CD4-positive, alpha-beta memory T cell (primary cell): Measurements from ENCODE around the gene SASH1. TPM values are rescaled to one million over a fixed set of nuclear protein-coding genes. Genes with fewer than 3 reads are reported as not detected.
A peak's percentile ranks its signal among the peaks of the same experiment; 100 is the strongest.

Source experiments
- CTCF ChIA-PET: fragments of 350-600 bp; sonication (Branson Sonifier 250); formaldehyde crosslinking; loops from one replicate; lab custom pipeline; 2021; ENCODE audit warnings: inconsistent platforms; ENCODE audit not compliant: partially characterized antibody; lab: Charles Lee
- POLR2A ChIA-PET: fragments of 350-600 bp; sonication (Branson Sonifier 250); formaldehyde crosslinking; loops from one replicate; lab custom pipeline; 2021; ENCODE audit not compliant: partially characterized antibody; lab: Charles Lee
- DNase-seq, 5 donors: peaks; one replicate each; pipeline versions ENCODE4 v3.0.0 to v3.0.0-alpha.2; 2020 to 2022; ENCODE audit warnings: mixed read lengths in 1 of 5
- H3K27ac ChIP-seq: one replicate; pipeline ENCODE4 v1.7.0; 2013; ENCODE audit warnings: low read depth, low read length
- H3K27me3 ChIP-seq: 2 replicates; pipeline ENCODE4 v1.7.0; 2013; ENCODE audit warnings: mild to moderate bottlenecking, low read length, moderate library complexity; ENCODE audit not compliant: insufficient read depth
- H3K36me3 ChIP-seq: 2 replicates; pipeline ENCODE4 v1.7.0; 2013; ENCODE audit warnings: mild to moderate bottlenecking, low read length, moderate library complexity; ENCODE audit not compliant: insufficient read depth
- H3K4me1 ChIP-seq: 2 replicates; pipeline ENCODE4 v1.7.0; 2013; ENCODE audit warnings: mild to moderate bottlenecking, low read length, moderate library complexity; ENCODE audit not compliant: insufficient read depth
- H3K4me3 ChIP-seq, 2 donors: one replicate each; pipeline ENCODE4 v1.7.0; 2013; ENCODE audit warnings: low read length in 2 of 2, mild to moderate bottlenecking in 1 of 2
- H3K9me3 ChIP-seq, 2 donors: one replicate each; pipeline ENCODE4 v1.7.0; 2013; ENCODE audit warnings: low read length in 2 of 2, control low read depth in 1 of 2; ENCODE audit not compliant: control insufficient read depth in 1 of 2
- H3K27ac Mint-ChIP-seq, 7 donors: one replicate each; pipeline ENCODE4 v1.8.0; 2020 to 2021; ENCODE audit warnings: mixed read lengths in 7 of 7, mild to moderate bottlenecking in 6 of 7, inconsistent platforms in 3 of 7, moderate library complexity in 3 of 7
- H3K27me3 Mint-ChIP-seq, 2 donors: one replicate each; pipeline ENCODE4 v1.8.0; 2020 to 2021; ENCODE audit warnings: mixed read lengths in 2 of 2
- H3K36me3 Mint-ChIP-seq, 2 donors: one replicate each; pipeline ENCODE4 v1.8.0; 2020 to 2021; ENCODE audit warnings: mixed read lengths in 2 of 2, inconsistent platforms in 1 of 2, mild to moderate bottlenecking in 1 of 2
- H3K4me1 Mint-ChIP-seq, 4 donors: one replicate each; pipeline ENCODE4 v1.8.0; 2020 to 2021; ENCODE audit warnings: mixed read lengths in 4 of 4, mild to moderate bottlenecking in 1 of 4
- H3K4me3 Mint-ChIP-seq, 8 donors: one replicate each; pipeline ENCODE4 v1.8.0; 2020 to 2021; ENCODE audit warnings: mixed read lengths in 8 of 8, mild to moderate bottlenecking in 7 of 8, moderate library complexity in 6 of 8, inconsistent platforms in 3 of 8
- H3K9me3 Mint-ChIP-seq, 8 donors: one replicate each; pipeline ENCODE4 v1.8.0; 2020 to 2021; ENCODE audit warnings: mixed read lengths in 8 of 8, mild to moderate bottlenecking in 5 of 8, inconsistent platforms in 3 of 8, moderate library complexity in 1 of 8
- intact Hi-C: fragments of 100-400 bp; cut with micrococcal nuclease; formaldehyde crosslinking; loops from one replicate; pipeline ENCODE4 v1.15.1; 2023
- polyA plus RNA-seq, 2 donors: library from polyadenylated mRNA; unstranded; fragments of 300-500 nt; fragmentation: Illumina TruSeq; gene quantifications; one replicate each; pipeline ENCODE4 v1.2.3, GENCODE V29; 2021
- total RNA-seq, 2 experiments: library from RNA; stranded (reverse); gene quantifications; one replicate each; pipeline ENCODE4 v1.2.3, GENCODE V29; 2021

SASH1 gene
- total and polyA plus RNA-seq, 4 experiments from 2014 or later = 0.26 to 4.9 (median 1.7) TPM

DNA sequence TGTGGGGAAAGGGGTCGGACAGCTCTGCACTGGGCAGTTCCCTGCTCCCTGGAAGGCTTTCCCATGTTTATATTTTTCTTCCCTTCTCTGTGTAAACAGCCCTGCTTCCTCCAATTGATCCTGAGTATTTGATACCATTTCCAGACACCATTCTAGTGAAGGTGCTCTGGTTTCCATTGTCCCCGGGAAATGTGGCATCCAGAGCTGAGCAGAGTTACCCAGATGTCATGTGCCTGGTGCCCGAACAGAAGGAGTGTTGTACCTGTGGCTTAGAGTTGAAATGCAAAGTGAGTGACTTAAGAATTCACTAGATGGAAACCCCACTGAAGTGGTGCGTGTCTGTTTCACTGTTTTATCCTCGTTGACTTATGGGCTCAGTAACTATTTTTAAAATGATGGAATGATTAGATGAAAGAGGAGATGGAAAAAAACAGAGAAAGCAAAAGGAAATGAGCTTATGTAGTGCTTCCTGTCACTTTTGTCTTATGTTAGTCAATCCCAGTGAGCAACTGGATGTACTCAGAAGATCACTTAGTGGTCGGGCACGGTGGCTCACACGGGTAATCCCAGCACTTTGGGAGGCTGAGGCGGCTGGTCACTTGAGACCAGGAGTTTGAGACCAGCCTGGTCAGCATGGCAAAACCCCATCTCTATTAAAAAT lies 83.8 kb downstream of the SASH1 start:
- no peaks in the 10 kb centered on the region for H3K27me3 ChIP-seq
- H3K9me3 ChIP-seq = no peaks in the 10 kb centered on the region
- H3K27ac ChIP-seq = no peak overlapping the region
- Mint-ChIP-seq H3K27me3 (peaks cover 6 to 12% of the 10 kb centered on the region in 2 donors), H3K4me1 (peaks cover 0 to 7% (median 2%) of the 10 kb centered on the region in 4 donors), H3K9me3 (peaks cover 0 to 1% (median 0%) of the 10 kb centered on the region in 8 donors), H3K27ac (no peak overlapping the region), H3K4me3 (peak overlapping the region in 1 of 8 donors; percentile 26), H3K36me3 (no peaks in the 10 kb centered on the region)
- H3K4me1 ChIP-seq = no peaks in the 10 kb centered on the region
- intact Hi-C loops = no loop called here
- H3K4me3 ChIP-seq = no peak overlapping the region
- POLR2A ChIA-PET = no interaction called here
- no peak for DNase-seq
- no peaks in the 10 kb centered on the region for H3K36me3 ChIP-seq
- CTCF ChIA-PET = no interaction called here

DNA sequence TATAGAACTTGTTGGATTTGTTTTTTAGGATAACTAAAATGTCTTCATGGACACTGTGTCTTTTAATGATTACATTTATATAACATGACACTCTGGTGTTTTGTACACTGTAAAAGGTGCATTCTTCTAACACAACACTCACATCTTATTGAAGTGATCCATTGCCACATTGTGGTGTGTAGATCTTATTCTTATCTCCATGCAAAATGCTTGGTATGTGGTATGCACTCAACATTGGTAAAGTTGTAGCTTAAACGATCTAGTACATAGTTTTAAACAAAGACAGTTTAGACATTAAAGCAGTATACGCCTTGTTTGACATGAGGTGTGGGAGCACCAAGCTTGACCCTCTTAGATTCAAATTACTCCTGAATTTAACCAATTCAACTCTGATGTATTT lies 84.7 kb downstream of the SASH1 start:
- peaks cover 0 to 1% (median 0%) of the 10 kb centered on the region in 8 donors for H3K9me3 Mint-ChIP-seq
- H3K4me3 ChIP-seq = no peak overlapping the region

DNA sequence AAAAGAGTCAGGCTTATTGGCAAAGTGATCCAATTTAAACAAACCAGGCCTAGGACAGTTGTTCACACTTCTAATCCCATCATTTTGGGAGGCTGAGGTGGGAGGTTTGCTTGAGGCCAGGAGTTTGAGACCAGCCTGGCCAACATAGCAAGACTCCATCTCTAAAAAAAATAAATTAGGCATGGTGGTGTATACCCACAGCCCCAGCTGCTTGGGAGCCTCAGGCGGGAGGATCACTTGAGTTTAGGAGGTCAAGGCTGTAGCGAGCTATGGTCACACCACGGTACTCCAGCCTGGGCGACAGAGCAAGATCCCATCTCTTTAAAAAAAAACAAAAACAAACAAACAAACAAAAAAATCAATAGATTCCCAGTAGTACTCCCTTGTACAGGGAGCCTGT lies 86.8 kb downstream of the SASH1 start:
- ChIA-PET POLR2A (no interaction called here), CTCF (no interaction called here)
- no peak overlapping the region for H3K27ac ChIP-seq
- no peaks in the 10 kb centered on the region for H3K36me3 ChIP-seq
- H3K27me3 ChIP-seq = no peaks in the 10 kb centered on the region
- no peak for DNase-seq
- Mint-ChIP-seq H3K4me1 (peaks cover 0 to 7% (median 2%) of the 10 kb centered on the region in 4 donors), H3K36me3 (no peaks in the 10 kb centered on the region), H3K27ac (no peak overlapping the region), H3K27me3 (peaks cover 7 to 10% of the 10 kb centered on the region in 2 donors), H3K4me3 (no peak overlapping the region), H3K9me3 (peaks cover 0 to 1% (median 0%) of the 10 kb centered on the region in 8 donors)
- no peak overlapping the region for H3K4me3 ChIP-seq
- H3K4me1 ChIP-seq = no peaks in the 10 kb centered on the region
- intact Hi-C loops = no loop called here
- no peaks in the 10 kb centered on the region for H3K9me3 ChIP-seq

More for the DNA sequence above, 84.7 kb downstream of the SASH1 start:
- Histone ChIP-seq H3K27ac (no peak overlapping the region), H3K27me3 (no peaks in the 10 kb centered on the region), H3K36me3 (no peaks in the 10 kb centered on the region), H3K4me1 (no peaks in the 10 kb centered on the region), H3K9me3 (no peaks in the 10 kb centered on the region)
- Mint-ChIP-seq H3K27me3 (peaks cover 6 to 10% of the 10 kb centered on the region in 2 donors), H3K4me3 (no peak overlapping the region), H3K36me3 (no peaks in the 10 kb centered on the region), H3K27ac (no peak overlapping the region), H3K4me1 (peaks cover 0 to 7% (median 2%) of the 10 kb centered on the region in 4 donors)
- ChIA-PET POLR2A (no interaction called here), CTCF (no interaction called here)
- intact Hi-C loops = no loop called here
- DNase-seq = no peak

DNA sequence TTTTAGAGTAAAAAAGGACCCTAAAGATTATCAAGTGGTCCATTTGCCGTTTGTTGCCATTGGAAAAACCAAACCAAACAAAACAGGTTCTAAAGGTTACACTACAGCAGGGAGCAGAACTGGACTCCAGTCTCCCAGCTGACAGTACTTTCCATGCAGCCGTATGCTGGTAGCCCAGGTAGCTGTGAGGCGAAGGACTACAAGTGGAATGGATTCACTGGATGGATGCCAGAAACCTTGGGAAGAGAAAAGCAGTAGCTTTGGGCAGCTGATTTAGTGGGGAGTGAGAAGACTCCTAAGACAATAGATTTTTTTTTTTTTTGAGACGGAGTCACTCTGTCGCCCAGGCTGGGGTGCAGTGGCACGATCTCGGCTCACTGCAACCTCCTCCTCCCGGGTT lies 88.3 kb downstream of the SASH1 start:
- H3K9me3 ChIP-seq = no peaks in the 10 kb centered on the region
- no peaks in the 10 kb centered on the region for H3K27me3 ChIP-seq
- H3K4me3 ChIP-seq = no peak overlapping the region
- H3K27ac Mint-ChIP-seq = no peak overlapping the region
- DNase-seq = no peak
- H3K27ac ChIP-seq = no peak overlapping the region
- H3K4me1 Mint-ChIP-seq = peaks cover 0 to 7% (median 2%) of the 10 kb centered on the region in 4 donors
- CTCF ChIA-PET = no interaction called here
- H3K36me3 Mint-ChIP-seq = no peaks in the 10 kb centered on the region
- peaks cover 0 to 1% (median 0%) of the 10 kb centered on the region in 8 donors for H3K9me3 Mint-ChIP-seq
- peaks cover 8 to 13% of the 10 kb centered on the region in 2 donors for H3K27me3 Mint-ChIP-seq
- H3K36me3 ChIP-seq = no peaks in the 10 kb centered on the region
- no peaks in the 10 kb centered on the region for H3K4me1 ChIP-seq
- intact Hi-C loops = no loop called here
- no peak overlapping the region for H3K4me3 Mint-ChIP-seq
- POLR2A ChIA-PET = no interaction called here

DNA sequence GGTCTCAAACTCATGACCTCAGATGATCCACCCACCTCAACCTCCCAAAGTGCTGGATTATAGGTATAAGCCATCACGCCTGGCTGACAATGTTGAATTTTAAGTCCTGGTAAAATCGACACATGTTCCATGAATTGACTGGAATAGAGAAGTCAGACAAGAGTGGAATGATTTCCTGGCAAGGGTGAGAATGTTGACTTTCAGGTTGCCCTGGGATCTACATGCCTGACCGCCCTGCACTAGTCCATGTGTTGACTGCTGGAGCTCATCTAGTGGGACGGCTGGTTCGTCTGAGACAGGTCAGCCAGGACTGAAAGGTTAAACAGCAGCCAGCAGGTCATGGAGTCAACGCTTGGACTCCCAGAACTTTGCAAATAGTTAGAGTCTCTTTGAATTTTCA lies 88.8 kb downstream of the SASH1 start:
- Mint-ChIP-seq H3K9me3 (peaks cover 0 to 1% (median 0%) of the 10 kb centered on the region in 8 donors), H3K27ac (no peak overlapping the region), H3K36me3 (no peaks in the 10 kb centered on the region), H3K4me3 (no peak overlapping the region), H3K4me1 (peaks cover 0 to 4% (median under 1%) of the 10 kb centered on the region in 4 donors), H3K27me3 (peaks cover 5 to 10% of the 10 kb centered on the region in 2 donors)
- no peak overlapping the region for H3K4me3 ChIP-seq
- CTCF ChIA-PET = no interaction called here
- H3K27ac ChIP-seq = no peak overlapping the region
- no peaks in the 10 kb centered on the region for H3K9me3 ChIP-seq
- POLR2A ChIA-PET = no interaction called here
- H3K4me1 ChIP-seq = no peaks in the 10 kb centered on the region
- no peaks in the 10 kb centered on the region for H3K27me3 ChIP-seq
- no peak for DNase-seq
- intact Hi-C loops = no loop called here
- H3K36me3 ChIP-seq = no peaks in the 10 kb centered on the region

DNA sequence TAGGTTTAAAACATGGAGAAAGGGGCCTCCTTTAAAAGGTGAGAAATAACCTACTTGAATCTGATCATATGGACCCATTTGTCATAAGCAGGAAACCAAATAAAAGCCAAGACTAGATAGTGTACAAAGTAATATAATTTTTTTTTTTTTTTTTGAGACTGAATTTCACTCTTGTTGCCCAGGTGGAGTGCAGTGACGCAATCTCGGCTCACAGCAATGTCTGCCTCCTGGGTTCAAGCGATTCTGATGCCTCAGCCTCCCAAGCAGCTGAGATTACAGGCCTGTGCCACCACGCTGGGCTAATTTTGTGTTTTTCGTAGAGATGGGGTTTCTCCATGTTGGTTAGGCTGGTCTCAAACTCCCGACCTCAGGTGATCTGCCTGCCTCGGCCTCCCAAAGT lies 89.2 kb downstream of the SASH1 start:
- CTCF ChIA-PET = no interaction called here
- no peak overlapping the region for H3K27ac Mint-ChIP-seq
- no peaks in the 10 kb centered on the region for H3K4me1 Mint-ChIP-seq

DNA sequence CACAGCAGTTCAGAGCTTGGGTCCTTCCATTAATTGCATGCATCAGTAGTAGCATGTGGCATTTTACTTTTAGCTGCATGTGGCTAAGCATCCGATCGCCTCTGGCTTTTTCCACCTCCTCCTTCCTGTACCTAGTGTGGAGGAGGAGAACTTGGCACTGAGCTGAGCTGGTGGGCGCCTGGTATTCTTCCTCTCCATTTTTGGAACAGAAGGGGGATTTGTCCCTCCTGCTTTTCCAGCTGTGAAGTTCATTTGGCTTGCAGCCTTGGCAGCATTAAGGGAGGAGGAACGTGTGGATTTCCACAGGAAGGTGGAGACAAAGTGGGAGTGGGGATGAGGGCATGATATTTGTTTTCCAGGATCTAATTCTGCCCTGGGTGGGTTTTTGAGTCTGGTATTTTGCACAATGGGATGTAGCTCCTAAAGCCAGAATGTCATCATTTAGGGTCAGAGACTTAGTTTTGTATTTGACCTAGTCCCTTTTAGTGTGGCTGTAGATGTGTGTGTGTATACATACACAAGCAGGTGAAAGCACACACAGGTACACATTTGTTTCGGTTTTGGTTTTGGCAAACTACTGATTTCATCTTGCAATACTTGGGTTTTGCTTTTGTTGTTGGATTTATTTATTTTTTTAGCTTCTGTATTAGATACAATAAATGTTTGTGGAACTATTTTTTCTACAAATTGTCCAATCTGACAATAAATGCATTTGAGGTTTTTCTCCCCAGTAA lies 90.0 kb downstream of the SASH1 start:
- no peaks in the 10 kb centered on the region for H3K27me3 ChIP-seq
- H3K9me3 Mint-ChIP-seq = peaks cover 0 to 1% (median 0%) of the 10 kb centered on the region in 8 donors
- CTCF ChIA-PET = no interaction called here
- no peak overlapping the region for H3K27ac ChIP-seq
- no peaks in the 10 kb centered on the region for H3K4me1 Mint-ChIP-seq
- H3K36me3 ChIP-seq = no peaks in the 10 kb centered on the region
- POLR2A ChIA-PET = no interaction called here
- H3K9me3 ChIP-seq = no peaks in the 10 kb centered on the region
- no peak overlapping the region for H3K27ac Mint-ChIP-seq
- no peaks in the 10 kb centered on the region for H3K4me1 ChIP-seq
- DNase-seq = no peak
- H3K27me3 Mint-ChIP-seq = peaks cover 7 to 9% of the 10 kb centered on the region in 2 donors
- H3K4me3 ChIP-seq = no peak overlapping the region
- intact Hi-C loops = no loop called here
- H3K36me3 Mint-ChIP-seq = no peaks in the 10 kb centered on the region
- H3K4me3 Mint-ChIP-seq = no peak overlapping the region

More for the DNA sequence above, 89.2 kb downstream of the SASH1 start:
- H3K4me3 ChIP-seq = no peak overlapping the region
- intact Hi-C loops = no loop called here
- POLR2A ChIA-PET = no interaction called here
- no peaks in the 10 kb centered on the region for H3K4me1 ChIP-seq
- no peak for DNase-seq
- Mint-ChIP-seq H3K4me3 (no peak overlapping the region), H3K9me3 (peaks cover 0 to 1% (median 0%) of the 10 kb centered on the region in 8 donors), H3K36me3 (no peaks in the 10 kb centered on the region), H3K27me3 (peaks cover 6 to 9% of the 10 kb centered on the region in 2 donors)
- H3K9me3 ChIP-seq = no peaks in the 10 kb centered on the region
- no peaks in the 10 kb centered on the region for H3K27me3 ChIP-seq
- no peak overlapping the region for H3K27ac ChIP-seq
- no peaks in the 10 kb centered on the region for H3K36me3 ChIP-seq
